CD14-positive monocyte (primary cell): Measurements from ENCODE around the gene SVIL. TPM values are rescaled to one million over a fixed set of nuclear protein-coding genes. Genes with fewer than 3 reads are reported as not detected.

ENCODE experiments used
- DNase-seq, 3 donors: peaks; one replicate each; pipeline ENCODE4 v3.0.0-alpha.2; 2011 to 2022
- H2AFZ ChIP-seq: 2 replicates; pipeline ENCODE4 v1.6.0; 2012; ENCODE audit warnings: mild to moderate bottlenecking, low read depth, low read length, inconsistent platforms; ENCODE audit not compliant: insufficient read depth, poor library complexity, severe bottlenecking
- H3K27ac ChIP-seq, 2 donors: 1 replicate in 1 of 2; 2 replicates in 1 of 2; pipeline ENCODE4 v1.5.1; 2012 to 2013; ENCODE audit warnings: low read length in 2 of 2, control low read depth in 1 of 2, inconsistent platforms in 1 of 2, low read depth in 1 of 2, mild to moderate bottlenecking in 1 of 2
- H3K27me3 ChIP-seq, 2 donors: one replicate each; pipeline versions ENCODE4 v1.6.0 to v1.6.1; 2011 to 2013; ENCODE audit warnings: low read length in 2 of 2; ENCODE audit not compliant: control insufficient read depth in 2 of 2, insufficient read depth in 2 of 2
- H3K36me3 ChIP-seq, 2 donors: replicated peaks in 1 of 2; 1 replicate in 1 of 2; 2 replicates in 1 of 2; pipeline versions ENCODE4 v1.5.1 to v1.6.1; 2012 to 2013; ENCODE audit warnings: low read length in 2 of 2, control low read depth in 1 of 2, inconsistent platforms in 1 of 2, mild to moderate bottlenecking in 1 of 2; ENCODE audit not compliant: insufficient read depth in 2 of 2, control insufficient read depth in 1 of 2
- H3K4me1 ChIP-seq, 2 donors: 1 replicate in 1 of 2; 2 replicates in 1 of 2; pipeline versions ENCODE4 v1.5.1 to v1.6.1; 2012 to 2013; ENCODE audit warnings: low read length in 2 of 2, control low read depth in 1 of 2, inconsistent platforms in 1 of 2, mild to moderate bottlenecking in 1 of 2, moderate library complexity in 1 of 2; ENCODE audit not compliant: insufficient read depth in 2 of 2, control insufficient read depth in 1 of 2
- H3K4me2 ChIP-seq: replicated peaks from 2 replicates; pipeline ENCODE3; 2012; ENCODE audit warnings: low read length, moderate library complexity, mild to moderate bottlenecking; ENCODE audit not compliant: poor library complexity, severe bottlenecking; ENCODE audit errors: extremely low read depth
- H3K4me3 ChIP-seq, 3 experiments: fragments of 200-600 bp in 1 of 3; sonication (generic) in 1 of 3; replicated peaks in 1 of 3; 1 replicate in 2 of 3; 2 replicates in 1 of 3; pipeline ENCODE4 v1.5.1; 2011 to 2013; ENCODE audit warnings: low read length in 3 of 3, mild to moderate bottlenecking in 3 of 3, control low read depth in 2 of 3, low read depth in 2 of 3, inconsistent platforms in 1 of 3, moderate library complexity in 1 of 3
- H3K79me2 ChIP-seq: 2 replicates; pipeline ENCODE4 v1.6.0; 2012; ENCODE audit warnings: mild to moderate bottlenecking, control low read depth, inconsistent platforms, low read length, moderate library complexity; ENCODE audit not compliant: insufficient read depth
- H3K9ac ChIP-seq: 2 replicates; pipeline ENCODE4 v1.6.0; 2017; ENCODE audit warnings: low read length, mild to moderate bottlenecking; ENCODE audit not compliant: insufficient read depth, poor library complexity, severe bottlenecking
- H3K9me3 ChIP-seq, 2 donors: replicated peaks in 1 of 2; 1 replicate in 1 of 2; 2 replicates in 1 of 2; pipeline versions ENCODE4 v1.5.1 to v1.6.1; 2012 to 2013; ENCODE audit warnings: low read length in 2 of 2, control low read depth in 1 of 2; ENCODE audit not compliant: control insufficient read depth in 1 of 2, insufficient read depth in 1 of 2
- H4K20me1 ChIP-seq: 2 replicates; pipeline ENCODE4 v1.6.0; 2012; ENCODE audit warnings: mild to moderate bottlenecking, low read length, control low read depth, moderate library complexity; ENCODE audit not compliant: insufficient read depth
- H3K27ac Mint-ChIP-seq, 7 donors: one replicate each; pipeline ENCODE4 v1.8.0; 2020; ENCODE audit warnings: mild to moderate bottlenecking in 7 of 7, mixed read lengths in 7 of 7, moderate library complexity in 6 of 7, inconsistent platforms in 2 of 7
- H3K27me3 Mint-ChIP-seq, 3 donors: one replicate each; pipeline ENCODE4 v1.8.0; 2021 to 2022; ENCODE audit warnings: low read depth in 3 of 3, mild to moderate bottlenecking in 3 of 3, mixed read lengths in 3 of 3, moderate library complexity in 3 of 3, inconsistent platforms in 1 of 3
- H3K36me3 Mint-ChIP-seq, 2 donors: one replicate each; pipeline ENCODE4 v1.8.0; 2020; ENCODE audit warnings: mixed read lengths in 2 of 2, inconsistent platforms in 1 of 2, mild to moderate bottlenecking in 1 of 2
- H3K4me1 Mint-ChIP-seq: one replicate; pipeline ENCODE4 v1.8.0; 2020; ENCODE audit warnings: mild to moderate bottlenecking, mixed read lengths
- H3K4me3 Mint-ChIP-seq, 2 donors: one replicate each; pipeline ENCODE4 v1.8.0; 2020; ENCODE audit warnings: mild to moderate bottlenecking in 2 of 2, mixed read lengths in 2 of 2, moderate library complexity in 1 of 2
- H3K9me3 Mint-ChIP-seq, 7 donors: one replicate each; pipeline ENCODE4 v1.8.0; 2020 to 2022; ENCODE audit warnings: mixed read lengths in 7 of 7, mild to moderate bottlenecking in 6 of 7, moderate library complexity in 6 of 7, inconsistent platforms in 2 of 7
- CTCF ChIP-seq: fragments of 200-600 bp; IDR thresholded peaks from one replicate; pipeline ENCODE4 v1.8.0; 2022; ENCODE audit warnings: antibody characterized with exemption, mild to moderate bottlenecking
- WGBS: methylation state at CpG from one replicate; pipeline ENCODE4 v1.1.5; 2013; ENCODE audit warnings: missing lambda C conversion rate; ENCODE audit not compliant: insufficient coverage; 5-methylcytosine and 5-hydroxymethylcytosine counted together
- intact Hi-C, 2 donors: fragments of 100-400 bp; cut with micrococcal nuclease; formaldehyde crosslinking; loops; one replicate each; pipeline versions ENCODE4 v1.15.0 to v1.15.1; 2023
- polyA plus RNA-seq, 3 donors: library from polyadenylated mRNA; depleted of rRNA in 1 of 3; unstranded in 2 of 3; stranded (reverse) in 1 of 3; fragments of 300-500 nt in 2 of 3; fragments of >200 nt in 1 of 3; fragmentation: Illumina TruSeq in 2 of 3; gene quantifications; 1 replicate in 2 of 3; 2 replicates in 1 of 3; pipeline ENCODE4 v1.2.3, GENCODE V29; 2012 to 2021

Gene SVIL
- polyA plus RNA-seq, 3 donors: 2.1 to 14.3 (median 5.8) TPM

- H3K36me3 Mint-ChIP-seq: peaks cover 21 to 32% of the 10 kb centered on the region in 2 donors
- H3K79me2 ChIP-seq: no peaks in the 10 kb centered on the region
- H3K4me1 Mint-ChIP-seq: peaks cover 2% of the 10 kb centered on the region
These were observed 206.3 kb downstream of the SVIL start for GRCh38 chr10:29428486-29428885.

GRCh38 chr10:29427667-29428066 is 207.1 kb downstream of the SVIL start:
- Mint-ChIP-seq H3K9me3 (peaks cover 0 to 3% (median 0%) of the 10 kb centered on the region in 7 donors), H3K27ac (peak overlapping the region in 2 of 7 donors; percentile 26 to 64), H3K36me3 (peaks cover 23 to 35% of the 10 kb centered on the region in 2 donors), H3K4me1 (peaks cover 2% of the 10 kb centered on the region), H3K4me3 (no peak overlapping the region), H3K27me3 (no peaks in the 10 kb centered on the region)
- DNase-seq: no peak
- H3K9ac ChIP-seq: no peak overlapping the region
- H3K27me3 ChIP-seq: no peaks in the 10 kb centered on the region
- no CpG with 5 or more reads among the region's 2 CpGs for WGBS
- H3K4me2 ChIP-seq: no peak overlapping the region
- H4K20me1 ChIP-seq: peaks cover 22% of the 10 kb centered on the region
- no peaks in the 10 kb centered on the region for H3K79me2 ChIP-seq
- TF ChIP-seq CTCF: no peak
- no peak overlapping the region for H3K4me3 ChIP-seq
- no peak overlapping the region for H2AFZ ChIP-seq
- intact Hi-C loops: no loop called here
- H3K4me1 ChIP-seq: no peaks in the 10 kb centered on the region
- H3K9me3 ChIP-seq: no peaks in the 10 kb centered on the region
- H3K27ac ChIP-seq: no peak overlapping the region
- H3K36me3 ChIP-seq: peaks cover 16 to 30% of the 10 kb centered on the region in 2 donors

More at GRCh38 chr10:29428486-29428885, 206.3 kb downstream of the SVIL start:
- H3K9me3 Mint-ChIP-seq: peaks cover 0 to 3% (median 0%) of the 10 kb centered on the region in 7 donors
- H3K4me2 ChIP-seq: no peak overlapping the region
- intact Hi-C loops: no loop called here
- no peak overlapping the region for H3K9ac ChIP-seq
- no peak for TF ChIP-seq CTCF
- H3K27me3 ChIP-seq: no peaks in the 10 kb centered on the region
- H4K20me1 ChIP-seq: peaks cover 22% of the 10 kb centered on the region
- no peak for DNase-seq
- H3K4me1 ChIP-seq: no peaks in the 10 kb centered on the region
- WGBS: 85% methylated on average over 2 of the region's 8 CpGs
- H3K4me3 Mint-ChIP-seq: no peak overlapping the region
- H3K36me3 ChIP-seq: peaks cover 13 to 27% of the 10 kb centered on the region in 2 donors
- H3K4me3 ChIP-seq: no peak overlapping the region
- H3K9me3 ChIP-seq: no peaks in the 10 kb centered on the region
- no peak overlapping the region for H2AFZ ChIP-seq
- H3K27ac ChIP-seq: no peak overlapping the region
- H3K27ac Mint-ChIP-seq: peak overlapping the region in 2 of 7 donors; percentile 47 to 73
- H3K27me3 Mint-ChIP-seq: no peaks in the 10 kb centered on the region
